ENCODE data around the gene SLC23A2.

DNA sequence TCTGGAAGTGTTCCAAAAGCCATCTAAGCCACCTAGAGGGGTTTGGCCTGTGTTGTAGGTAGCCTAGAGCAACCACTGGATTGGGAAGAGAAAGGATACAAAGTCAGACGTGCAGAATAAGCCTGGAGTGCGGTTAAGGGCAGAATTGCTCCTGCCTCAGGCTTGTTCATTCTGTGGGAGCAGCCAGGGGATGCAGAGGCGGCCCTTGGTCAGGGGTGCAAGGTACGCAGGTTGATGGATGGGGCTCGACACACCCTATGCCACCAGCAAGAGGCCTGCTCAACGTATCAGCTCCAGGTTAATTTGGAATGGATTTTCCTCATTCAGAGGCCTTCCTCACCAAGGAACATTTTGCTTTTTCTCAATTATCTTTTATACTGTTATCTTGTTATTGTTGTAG, 129.8 kb downstream of the SLC23A2 start:
- TF ChIP-seq, protein P1, sequence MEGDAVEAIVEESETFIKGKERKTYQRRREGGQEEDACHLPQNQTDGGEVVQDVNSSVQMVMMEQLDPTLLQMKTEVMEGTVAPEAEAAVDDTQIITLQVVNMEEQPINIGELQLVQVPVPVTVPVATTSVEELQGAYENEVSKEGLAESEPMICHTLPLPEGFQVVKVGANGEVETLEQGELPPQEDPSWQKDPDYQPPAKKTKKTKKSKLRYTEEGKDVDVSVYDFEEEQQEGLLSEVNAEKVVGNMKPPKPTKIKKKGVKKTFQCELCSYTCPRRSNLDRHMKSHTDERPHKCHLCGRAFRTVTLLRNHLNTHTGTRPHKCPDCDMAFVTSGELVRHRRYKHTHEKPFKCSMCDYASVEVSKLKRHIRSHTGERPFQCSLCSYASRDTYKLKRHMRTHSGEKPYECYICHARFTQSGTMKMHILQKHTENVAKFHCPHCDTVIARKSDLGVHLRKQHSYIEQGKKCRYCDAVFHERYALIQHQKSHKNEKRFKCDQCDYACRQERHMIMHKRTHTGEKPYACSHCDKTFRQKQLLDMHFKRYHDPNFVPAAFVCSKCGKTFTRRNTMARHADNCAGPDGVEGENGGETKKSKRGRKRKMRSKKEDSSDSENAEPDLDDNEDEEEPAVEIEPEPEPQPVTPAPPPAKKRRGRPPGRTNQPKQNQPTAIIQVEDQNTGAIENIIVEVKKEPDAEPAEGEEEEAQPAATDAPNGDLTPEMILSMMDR (tag by site-specific recombination; IDR thresholded peaks at IDR 0.05), result no peak
- TF ChIP-seq, protein P2, sequence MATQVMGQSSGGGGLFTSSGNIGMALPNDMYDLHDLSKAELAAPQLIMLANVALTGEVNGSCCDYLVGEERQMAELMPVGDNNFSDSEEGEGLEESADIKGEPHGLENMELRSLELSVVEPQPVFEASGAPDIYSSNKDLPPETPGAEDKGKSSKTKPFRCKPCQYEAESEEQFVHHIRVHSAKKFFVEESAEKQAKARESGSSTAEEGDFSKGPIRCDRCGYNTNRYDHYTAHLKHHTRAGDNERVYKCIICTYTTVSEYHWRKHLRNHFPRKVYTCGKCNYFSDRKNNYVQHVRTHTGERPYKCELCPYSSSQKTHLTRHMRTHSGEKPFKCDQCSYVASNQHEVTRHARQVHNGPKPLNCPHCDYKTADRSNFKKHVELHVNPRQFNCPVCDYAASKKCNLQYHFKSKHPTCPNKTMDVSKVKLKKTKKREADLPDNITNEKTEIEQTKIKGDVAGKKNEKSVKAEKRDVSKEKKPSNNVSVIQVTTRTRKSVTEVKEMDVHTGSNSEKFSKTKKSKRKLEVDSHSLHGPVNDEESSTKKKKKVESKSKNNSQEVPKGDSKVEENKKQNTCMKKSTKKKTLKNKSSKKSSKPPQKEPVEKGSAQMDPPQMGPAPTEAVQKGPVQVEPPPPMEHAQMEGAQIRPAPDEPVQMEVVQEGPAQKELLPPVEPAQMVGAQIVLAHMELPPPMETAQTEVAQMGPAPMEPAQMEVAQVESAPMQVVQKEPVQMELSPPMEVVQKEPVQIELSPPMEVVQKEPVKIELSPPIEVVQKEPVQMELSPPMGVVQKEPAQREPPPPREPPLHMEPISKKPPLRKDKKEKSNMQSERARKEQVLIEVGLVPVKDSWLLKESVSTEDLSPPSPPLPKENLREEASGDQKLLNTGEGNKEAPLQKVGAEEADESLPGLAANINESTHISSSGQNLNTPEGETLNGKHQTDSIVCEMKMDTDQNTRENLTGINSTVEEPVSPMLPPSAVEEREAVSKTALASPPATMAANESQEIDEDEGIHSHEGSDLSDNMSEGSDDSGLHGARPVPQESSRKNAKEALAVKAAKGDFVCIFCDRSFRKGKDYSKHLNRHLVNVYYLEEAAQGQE (tag by site-specific recombination; IDR thresholded peaks at IDR 0.05), result no peak
- no peak for TF ChIP-seq YY1 (tag by site-specific recombination; IDR thresholded peaks at IDR 0.05)
- TF ChIP-seq, protein P3, sequence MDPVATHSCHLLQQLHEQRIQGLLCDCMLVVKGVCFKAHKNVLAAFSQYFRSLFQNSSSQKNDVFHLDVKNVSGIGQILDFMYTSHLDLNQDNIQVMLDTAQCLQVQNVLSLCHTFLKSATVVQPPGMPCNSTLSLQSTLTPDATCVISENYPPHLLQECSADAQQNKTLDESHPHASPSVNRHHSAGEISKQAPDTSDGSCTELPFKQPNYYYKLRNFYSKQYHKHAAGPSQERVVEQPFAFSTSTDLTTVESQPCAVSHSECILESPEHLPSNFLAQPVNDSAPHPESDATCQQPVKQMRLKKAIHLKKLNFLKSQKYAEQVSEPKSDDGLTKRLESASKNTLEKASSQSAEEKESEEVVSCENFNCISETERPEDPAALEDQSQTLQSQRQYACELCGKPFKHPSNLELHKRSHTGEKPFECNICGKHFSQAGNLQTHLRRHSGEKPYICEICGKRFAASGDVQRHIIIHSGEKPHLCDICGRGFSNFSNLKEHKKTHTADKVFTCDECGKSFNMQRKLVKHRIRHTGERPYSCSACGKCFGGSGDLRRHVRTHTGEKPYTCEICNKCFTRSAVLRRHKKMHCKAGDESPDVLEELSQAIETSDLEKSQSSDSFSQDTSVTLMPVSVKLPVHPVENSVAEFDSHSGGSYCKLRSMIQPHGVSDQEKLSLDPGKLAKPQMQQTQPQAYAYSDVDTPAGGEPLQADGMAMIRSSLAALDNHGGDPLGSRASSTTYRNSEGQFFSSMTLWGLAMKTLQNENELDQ (tag by site-specific recombination; IDR thresholded peaks at IDR 0.05; ENCODE audit: low read depth), result no peak
- TF ChIP-seq KLF8 (tag by site-specific recombination; IDR thresholded peaks at IDR 0.05), result no peak
- TF ChIP-seq, protein P4, sequence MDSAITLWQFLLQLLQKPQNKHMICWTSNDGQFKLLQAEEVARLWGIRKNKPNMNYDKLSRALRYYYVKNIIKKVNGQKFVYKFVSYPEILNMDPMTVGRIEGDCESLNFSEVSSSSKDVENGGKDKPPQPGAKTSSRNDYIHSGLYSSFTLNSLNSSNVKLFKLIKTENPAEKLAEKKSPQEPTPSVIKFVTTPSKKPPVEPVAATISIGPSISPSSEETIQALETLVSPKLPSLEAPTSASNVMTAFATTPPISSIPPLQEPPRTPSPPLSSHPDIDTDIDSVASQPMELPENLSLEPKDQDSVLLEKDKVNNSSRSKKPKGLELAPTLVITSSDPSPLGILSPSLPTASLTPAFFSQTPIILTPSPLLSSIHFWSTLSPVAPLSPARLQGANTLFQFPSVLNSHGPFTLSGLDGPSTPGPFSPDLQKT (IDR thresholded peaks at IDR 0.05; ENCODE audit: borderline replicate concordance, low read depth, low read length), result no peak
- TF ChIP-seq ZFP37 (tag by site-specific recombination; IDR thresholded peaks at IDR 0.05), result no peak
- TF ChIP-seq TRIM28 (IDR thresholded peaks at IDR 0.05; ENCODE audit: borderline replicate concordance, low read length), result no peak
- TF ChIP-seq, protein P5, sequence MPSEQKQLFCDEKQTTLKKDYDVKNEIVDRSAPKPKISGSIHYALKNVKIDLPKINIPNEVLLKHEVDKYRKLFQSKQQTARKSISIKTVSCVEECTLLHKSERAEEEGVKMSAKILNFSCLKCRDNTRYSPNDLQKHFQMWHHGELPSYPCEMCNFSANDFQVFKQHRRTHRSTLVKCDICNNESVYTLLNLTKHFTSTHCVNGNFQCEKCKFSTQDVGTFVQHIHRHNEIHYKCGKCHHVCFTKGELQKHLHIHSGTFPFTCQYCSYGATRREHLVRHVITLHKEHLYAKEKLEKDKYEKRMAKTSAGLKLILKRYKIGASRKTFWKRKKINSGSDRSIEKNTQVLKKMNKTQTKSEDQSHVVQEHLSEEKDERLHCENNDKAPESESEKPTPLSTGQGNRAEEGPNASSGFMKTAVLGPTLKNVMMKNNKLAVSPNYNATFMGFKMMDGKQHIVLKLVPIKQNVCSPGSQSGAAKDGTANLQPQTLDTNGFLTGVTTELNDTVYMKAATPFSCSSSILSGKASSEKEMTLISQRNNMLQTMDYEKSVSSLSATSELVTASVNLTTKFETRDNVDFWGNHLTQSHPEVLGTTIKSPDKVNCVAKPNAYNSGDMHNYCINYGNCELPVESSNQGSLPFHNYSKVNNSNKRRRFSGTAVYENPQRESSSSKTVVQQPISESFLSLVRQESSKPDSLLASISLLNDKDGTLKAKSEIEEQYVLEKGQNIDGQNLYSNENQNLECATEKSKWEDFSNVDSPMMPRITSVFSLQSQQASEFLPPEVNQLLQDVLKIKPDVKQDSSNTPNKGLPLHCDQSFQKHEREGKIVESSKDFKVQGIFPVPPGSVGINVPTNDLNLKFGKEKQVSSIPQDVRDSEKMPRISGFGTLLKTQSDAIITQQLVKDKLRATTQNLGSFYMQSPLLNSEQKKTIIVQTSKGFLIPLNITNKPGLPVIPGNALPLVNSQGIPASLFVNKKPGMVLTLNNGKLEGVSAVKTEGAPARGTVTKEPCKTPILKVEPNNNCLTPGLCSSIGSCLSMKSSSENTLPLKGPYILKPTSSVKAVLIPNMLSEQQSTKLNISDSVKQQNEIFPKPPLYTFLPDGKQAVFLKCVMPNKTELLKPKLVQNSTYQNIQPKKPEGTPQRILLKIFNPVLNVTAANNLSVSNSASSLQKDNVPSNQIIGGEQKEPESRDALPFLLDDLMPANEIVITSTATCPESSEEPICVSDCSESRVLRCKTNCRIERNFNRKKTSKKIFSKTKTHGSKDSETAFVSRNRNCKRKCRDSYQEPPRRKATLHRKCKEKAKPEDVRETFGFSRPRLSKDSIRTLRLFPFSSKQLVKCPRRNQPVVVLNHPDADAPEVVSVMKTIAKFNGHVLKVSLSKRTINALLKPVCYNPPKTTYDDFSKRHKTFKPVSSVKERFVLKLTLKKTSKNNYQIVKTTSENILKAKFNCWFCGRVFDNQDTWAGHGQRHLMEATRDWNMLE (tag by site-specific recombination; conservative IDR thresholded peaks at IDR 0.05; ENCODE audit: low read depth), result no peak
- TF ChIP-seq TCF7L2 (IDR thresholded peaks at IDR 0.05; ENCODE audit: borderline replicate concordance, low read depth, low read length), result no peak
- TF ChIP-seq KLF16 (tag by site-specific recombination; IDR thresholded peaks at IDR 0.05), result no peak
- TF ChIP-seq, protein P6, sequence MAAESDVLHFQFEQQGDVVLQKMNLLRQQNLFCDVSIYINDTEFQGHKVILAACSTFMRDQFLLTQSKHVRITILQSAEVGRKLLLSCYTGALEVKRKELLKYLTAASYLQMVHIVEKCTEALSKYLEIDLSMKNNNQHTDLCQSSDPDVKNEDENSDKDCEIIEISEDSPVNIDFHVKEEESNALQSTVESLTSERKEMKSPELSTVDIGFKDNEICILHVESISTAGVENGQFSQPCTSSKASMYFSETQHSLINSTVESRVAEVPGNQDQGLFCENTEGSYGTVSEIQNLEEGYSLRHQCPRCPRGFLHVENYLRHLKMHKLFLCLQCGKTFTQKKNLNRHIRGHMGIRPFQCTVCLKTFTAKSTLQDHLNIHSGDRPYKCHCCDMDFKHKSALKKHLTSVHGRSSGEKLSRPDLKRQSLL (tag by site-specific recombination; IDR thresholded peaks at IDR 0.05), result no peak

Data from HEK293 (cell line).